HFF-Myc (cell line): ENCODE measurements around the gene SORCS2.

ENCODE experiments used
- DNase-seq: peaks from one replicate; pipeline ENCODE4 v3.0.0-alpha.2; 2011; ENCODE audit warnings: low read depth; ENCODE audit errors: extremely low read depth
- H3K4me3 ChIP-seq: replicated peaks from 2 replicates; pipeline ENCODE4 v1.5.1; 2011; ENCODE audit warnings: low read depth, mild to moderate bottlenecking, control low read depth, low read length
- TF ChIP-seq, protein P1 (sequence below): IDR thresholded peaks from 2 replicates; pipeline ENCODE4 v1.5.1; 2012; ENCODE audit warnings: mild to moderate bottlenecking, low read depth, low read length, control low read depth; ENCODE audit errors: missing control alignments

The SORCS2 gene

DNA sequence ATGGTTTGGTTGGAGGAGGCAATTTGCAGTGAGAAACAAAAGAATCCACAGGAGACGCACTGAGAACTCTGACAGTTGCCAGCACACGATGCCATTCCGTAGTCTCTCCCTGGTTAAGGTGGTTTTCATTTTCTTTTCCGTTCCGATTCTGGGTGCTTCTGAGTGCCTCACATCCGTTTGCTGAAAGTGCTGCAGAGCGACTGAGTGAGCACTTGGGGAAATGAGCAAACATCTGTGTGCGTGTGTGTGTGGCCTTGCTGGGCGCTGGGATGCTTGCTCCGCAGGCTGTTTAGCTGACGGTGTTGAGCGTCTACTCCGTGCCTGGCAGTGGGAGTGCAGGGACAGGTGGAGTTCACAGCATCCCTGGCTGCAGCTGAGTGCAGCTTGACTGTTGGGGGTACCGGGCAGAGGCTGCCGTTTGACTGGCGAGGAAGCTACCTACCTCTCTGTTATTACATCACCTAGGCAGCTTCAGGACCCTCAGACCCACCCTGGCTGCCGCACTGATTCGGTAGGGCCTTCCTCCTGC, 49.3 kb downstream of the SORCS2 start:
- DNase-seq, result no peak
- no peak overlapping the region for H3K4me3 ChIP-seq
- TF ChIP-seq, protein P1, sequence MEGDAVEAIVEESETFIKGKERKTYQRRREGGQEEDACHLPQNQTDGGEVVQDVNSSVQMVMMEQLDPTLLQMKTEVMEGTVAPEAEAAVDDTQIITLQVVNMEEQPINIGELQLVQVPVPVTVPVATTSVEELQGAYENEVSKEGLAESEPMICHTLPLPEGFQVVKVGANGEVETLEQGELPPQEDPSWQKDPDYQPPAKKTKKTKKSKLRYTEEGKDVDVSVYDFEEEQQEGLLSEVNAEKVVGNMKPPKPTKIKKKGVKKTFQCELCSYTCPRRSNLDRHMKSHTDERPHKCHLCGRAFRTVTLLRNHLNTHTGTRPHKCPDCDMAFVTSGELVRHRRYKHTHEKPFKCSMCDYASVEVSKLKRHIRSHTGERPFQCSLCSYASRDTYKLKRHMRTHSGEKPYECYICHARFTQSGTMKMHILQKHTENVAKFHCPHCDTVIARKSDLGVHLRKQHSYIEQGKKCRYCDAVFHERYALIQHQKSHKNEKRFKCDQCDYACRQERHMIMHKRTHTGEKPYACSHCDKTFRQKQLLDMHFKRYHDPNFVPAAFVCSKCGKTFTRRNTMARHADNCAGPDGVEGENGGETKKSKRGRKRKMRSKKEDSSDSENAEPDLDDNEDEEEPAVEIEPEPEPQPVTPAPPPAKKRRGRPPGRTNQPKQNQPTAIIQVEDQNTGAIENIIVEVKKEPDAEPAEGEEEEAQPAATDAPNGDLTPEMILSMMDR, result no peak

DNA sequence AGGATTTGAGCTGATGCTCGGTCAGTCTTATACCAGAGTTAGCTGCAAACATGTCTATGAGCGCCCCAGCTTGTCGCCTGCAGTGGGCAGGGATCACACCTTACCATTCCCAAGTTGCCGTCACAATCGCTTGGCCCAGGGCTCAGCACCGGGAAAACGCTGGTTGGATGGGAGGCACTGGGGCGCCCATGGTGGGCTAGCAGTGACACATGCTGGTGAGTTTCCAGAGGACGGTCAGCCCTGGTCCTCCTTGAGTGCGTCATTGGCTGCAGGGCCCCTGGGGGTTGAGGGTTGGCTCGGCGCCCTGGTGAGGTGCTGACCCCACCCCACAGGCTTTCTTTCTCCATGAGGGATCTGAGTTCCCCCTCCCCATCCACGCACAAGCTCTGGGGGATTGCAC, 50.4 kb downstream of the SORCS2 start:
- H3K4me3 ChIP-seq, result no peak overlapping the region
- TF ChIP-seq, protein P1, result no peak
- no peak for DNase-seq

DNA sequence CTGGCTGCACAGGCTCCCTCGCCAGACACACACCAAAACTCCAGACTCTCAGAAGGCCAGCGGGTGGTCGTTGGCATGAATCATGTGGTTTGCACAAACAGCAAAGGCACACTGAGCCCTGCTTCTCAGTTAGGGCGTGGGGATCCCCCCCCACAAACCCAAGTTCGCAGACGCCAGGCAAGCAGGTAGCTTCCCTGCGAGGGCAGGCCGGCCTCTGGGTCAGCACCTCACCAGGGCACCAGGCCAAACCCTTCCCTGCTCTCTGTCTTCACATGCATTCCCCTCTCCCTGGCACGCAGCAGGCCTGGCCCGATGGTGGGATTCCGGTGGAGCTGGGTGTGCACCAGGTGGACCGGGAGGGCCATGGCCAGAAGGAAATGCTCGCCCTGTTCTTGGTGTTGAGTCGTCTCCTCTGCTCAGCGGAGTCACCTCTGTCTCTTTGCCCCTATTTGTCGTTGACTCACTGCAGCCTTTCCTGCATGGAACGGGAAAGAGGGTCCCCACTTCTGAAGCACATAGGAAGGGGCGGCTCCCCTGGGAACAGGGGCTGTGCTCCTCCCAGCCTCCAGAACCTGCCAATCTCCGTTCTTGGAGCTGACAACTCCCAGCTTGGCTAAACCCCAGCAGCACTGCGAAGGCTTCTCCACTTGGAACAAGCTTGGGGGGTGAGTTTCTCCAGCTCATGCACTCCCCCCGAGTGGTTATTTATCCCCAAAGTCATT, 51.4 kb downstream of the SORCS2 start:
- DNase-seq, result no peak
- TF ChIP-seq, protein P1, result no peak
- no peak overlapping the region for H3K4me3 ChIP-seq

DNA sequence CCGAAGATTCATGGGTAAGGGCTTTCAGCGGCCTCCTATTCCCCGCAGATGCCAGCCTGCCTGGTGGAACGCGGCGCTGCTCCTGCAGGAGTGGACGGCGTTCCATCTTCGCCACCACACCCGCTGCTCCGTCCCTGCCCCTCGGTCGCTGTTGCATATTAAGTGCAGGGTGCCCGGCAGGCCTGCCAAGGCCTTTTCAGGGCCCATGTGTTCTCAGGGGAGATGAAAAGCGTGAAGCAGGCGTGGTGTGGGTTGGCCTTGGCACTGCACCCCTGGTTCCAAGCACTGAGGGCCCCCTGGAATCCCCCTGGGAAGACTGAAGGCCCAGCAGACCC, 52.0 kb downstream of the SORCS2 start:
- no peak overlapping the region for H3K4me3 ChIP-seq
- no peak for DNase-seq
- TF ChIP-seq, protein P1, result no peak

DNA sequence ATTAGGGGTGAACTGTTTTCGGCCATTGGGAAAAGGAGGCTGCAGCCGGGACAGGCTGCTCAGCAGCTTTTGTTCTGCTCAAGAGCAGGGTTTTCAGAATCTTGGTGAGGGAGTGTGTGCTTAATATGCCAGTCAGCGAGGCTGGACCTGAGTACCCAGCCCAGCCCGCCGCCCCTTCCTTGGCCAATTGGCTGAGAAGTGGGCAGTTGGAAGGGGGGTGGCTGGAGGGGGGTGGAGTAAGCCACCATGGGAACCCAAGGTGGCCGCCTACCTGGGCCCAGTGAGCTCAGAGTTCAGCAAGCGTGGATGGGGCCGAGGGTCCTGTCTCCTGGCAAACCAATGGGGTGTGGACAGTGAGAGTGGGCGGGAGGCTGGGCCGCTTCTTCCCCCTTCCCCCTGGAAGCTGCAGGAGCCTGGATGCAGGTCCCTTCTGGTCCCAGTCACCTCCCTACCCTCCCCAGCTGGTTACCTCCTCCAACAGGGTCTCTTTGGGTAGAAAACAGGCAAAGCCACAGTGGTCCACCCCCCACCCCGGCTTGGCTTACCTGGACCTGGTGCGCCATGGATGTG, 52.5 kb downstream of the SORCS2 start:
- no peak overlapping the region for H3K4me3 ChIP-seq

DNA sequence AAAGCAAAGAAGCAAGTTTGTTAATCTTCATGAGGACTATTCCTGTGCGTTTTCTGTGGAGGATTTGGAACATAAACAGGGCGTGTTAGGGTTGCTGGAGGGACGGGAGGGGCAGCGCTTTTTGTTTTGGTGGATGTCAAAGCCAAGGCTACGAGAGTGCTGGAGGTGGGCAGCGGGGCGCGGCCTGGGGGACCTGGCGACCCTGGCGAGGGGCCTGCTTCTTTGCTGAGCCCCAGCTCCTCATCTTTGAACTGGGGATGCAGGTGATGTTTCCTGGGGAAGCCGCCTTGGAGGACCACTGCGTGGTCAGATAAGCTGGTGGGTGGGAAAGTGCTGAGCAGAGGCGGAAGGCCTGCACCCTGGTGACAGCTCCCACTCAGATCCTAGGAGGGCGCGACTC, 55.2 kb downstream of the SORCS2 start:
- TF ChIP-seq, protein P1, result no peak
- DNase-seq, result no peak
- no peak overlapping the region for H3K4me3 ChIP-seq

More for the DNA sequence above, 52.5 kb downstream of the SORCS2 start:
- TF ChIP-seq, protein P1, result no peak
- DNase-seq, result no peak
